Liver (tissue), 3 donors: ENCODE results near the gene C2orf76.

Experiments used
- ATF3 ChIP-seq: IDR thresholded peaks from 2 replicates; pipeline ENCODE4 v1.6.1; 2016; ENCODE audit warnings: antibody characterized with exemption
- CTCF ChIP-seq: fragments of 150-350 bp; IDR thresholded peaks from 2 replicates; pipeline ENCODE4 v1.5.1; 2017; ENCODE audit warnings: improper control_type of control experiment, low read depth, low read length; ENCODE audit not compliant: missing input control
- GABPA ChIP-seq, 2 donors: IDR thresholded peaks in 1 of 2; conservative IDR thresholded peaks in 1 of 2; 2 replicates each; pipeline ENCODE4 v1.6.1; 2016; ENCODE audit warnings: antibody characterized with exemption in 2 of 2, mild to moderate bottlenecking in 1 of 2, moderate library complexity in 1 of 2
- JUND ChIP-seq, 2 donors: IDR thresholded peaks; 2 replicates each; pipeline ENCODE4 v1.6.1; 2016; ENCODE audit warnings: antibody characterized with exemption in 2 of 2
- MAX ChIP-seq: IDR thresholded peaks from 2 replicates; pipeline ENCODE4 v1.6.1; 2016; ENCODE audit warnings: antibody characterized with exemption
- NR2F2 ChIP-seq: IDR thresholded peaks from 2 replicates; pipeline ENCODE4 v1.6.1; 2016; ENCODE audit warnings: antibody characterized with exemption
- RAD21 ChIP-seq, 2 donors: IDR thresholded peaks; 2 replicates each; pipeline ENCODE4 v1.6.1; 2016; ENCODE audit warnings: antibody characterized with exemption in 2 of 2, mild to moderate bottlenecking in 2 of 2
- RXRA ChIP-seq, 2 donors: IDR thresholded peaks; 2 replicates each; pipeline ENCODE4 v1.6.1; 2017 to 2018; ENCODE audit warnings: antibody characterized with exemption in 2 of 2, mild to moderate bottlenecking in 1 of 2
- SP1 ChIP-seq: IDR thresholded peaks from 2 replicates; pipeline ENCODE4 v1.6.1; 2018; ENCODE audit warnings: antibody characterized with exemption, mild to moderate bottlenecking
- TAF1 ChIP-seq: conservative IDR thresholded peaks from 2 replicates; pipeline ENCODE4 v1.6.1; 2016; ENCODE audit warnings: antibody characterized with exemption, mild to moderate bottlenecking
- YY1 ChIP-seq: IDR thresholded peaks from 2 replicates; pipeline ENCODE4 v1.6.1; 2016; ENCODE audit warnings: antibody characterized with exemption, mild to moderate bottlenecking
- TF ChIP-seq, protein P1 (sequence below): IDR thresholded peaks from 2 replicates; pipeline ENCODE4 v1.6.1; 2016; ENCODE audit warnings: antibody characterized with exemption, mild to moderate bottlenecking
- donor health status: healthy.
- donor health status: healthy.

GRCh38 chr2:119372778-119373568 is 6.3 kb upstream of the C2orf76 start:
- TF ChIP-seq NR2F2 (no peak), MAX (no peak), RXRA (IDR thresholded peaks at IDR 0.05) (no peak), CTCF (no peak), ATF3 (no peak), JUND (IDR thresholded peaks at IDR 0.05) (no peak), GABPA (IDR thresholded peaks at IDR 0.05 in 1 of 2, conservative IDR thresholded peaks at IDR 0.05 in 1 of 2) (no peak), YY1 (no peak), RAD21 (IDR thresholded peaks at IDR 0.05) (no peak), TAF1 (no peak), SP1 (no peak)
- TF ChIP-seq, protein P1, sequence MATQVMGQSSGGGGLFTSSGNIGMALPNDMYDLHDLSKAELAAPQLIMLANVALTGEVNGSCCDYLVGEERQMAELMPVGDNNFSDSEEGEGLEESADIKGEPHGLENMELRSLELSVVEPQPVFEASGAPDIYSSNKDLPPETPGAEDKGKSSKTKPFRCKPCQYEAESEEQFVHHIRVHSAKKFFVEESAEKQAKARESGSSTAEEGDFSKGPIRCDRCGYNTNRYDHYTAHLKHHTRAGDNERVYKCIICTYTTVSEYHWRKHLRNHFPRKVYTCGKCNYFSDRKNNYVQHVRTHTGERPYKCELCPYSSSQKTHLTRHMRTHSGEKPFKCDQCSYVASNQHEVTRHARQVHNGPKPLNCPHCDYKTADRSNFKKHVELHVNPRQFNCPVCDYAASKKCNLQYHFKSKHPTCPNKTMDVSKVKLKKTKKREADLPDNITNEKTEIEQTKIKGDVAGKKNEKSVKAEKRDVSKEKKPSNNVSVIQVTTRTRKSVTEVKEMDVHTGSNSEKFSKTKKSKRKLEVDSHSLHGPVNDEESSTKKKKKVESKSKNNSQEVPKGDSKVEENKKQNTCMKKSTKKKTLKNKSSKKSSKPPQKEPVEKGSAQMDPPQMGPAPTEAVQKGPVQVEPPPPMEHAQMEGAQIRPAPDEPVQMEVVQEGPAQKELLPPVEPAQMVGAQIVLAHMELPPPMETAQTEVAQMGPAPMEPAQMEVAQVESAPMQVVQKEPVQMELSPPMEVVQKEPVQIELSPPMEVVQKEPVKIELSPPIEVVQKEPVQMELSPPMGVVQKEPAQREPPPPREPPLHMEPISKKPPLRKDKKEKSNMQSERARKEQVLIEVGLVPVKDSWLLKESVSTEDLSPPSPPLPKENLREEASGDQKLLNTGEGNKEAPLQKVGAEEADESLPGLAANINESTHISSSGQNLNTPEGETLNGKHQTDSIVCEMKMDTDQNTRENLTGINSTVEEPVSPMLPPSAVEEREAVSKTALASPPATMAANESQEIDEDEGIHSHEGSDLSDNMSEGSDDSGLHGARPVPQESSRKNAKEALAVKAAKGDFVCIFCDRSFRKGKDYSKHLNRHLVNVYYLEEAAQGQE = no peak
